AG09309 (cell line): Measurements from ENCODE around the gene STAM2.
"Not testable (repeated sequence)": the region's sequence is repeated elsewhere in the genome, so short reads cannot be mapped to it uniquely, and the experiment has no call there.

Source experiments
- DNase-seq: peaks from one replicate; pipeline ENCODE4 v3.0.0-alpha.2; 2010; ENCODE audit warnings: low read depth
- H3K4me3 ChIP-seq: 2 replicates; pipeline ENCODE4 v1.5.1; 2011; ENCODE audit warnings: mild to moderate bottlenecking, low read depth, low read length, moderate library complexity; ENCODE audit not compliant: control insufficient read depth
- CTCF ChIP-seq: IDR thresholded peaks from 2 replicates; pipeline ENCODE4 v1.5.1; 2011; ENCODE audit warnings: mild to moderate bottlenecking, low read depth, low read length, inconsistent platforms; ENCODE audit not compliant: insufficient read depth, control insufficient read depth; ENCODE audit errors: missing control alignments

Gene STAM2

GRCh38 chr2:152097290-152097800, 78.2 kb downstream of the STAM2 start:
- no peak for TF ChIP-seq CTCF
- no peak for DNase-seq

GRCh38 chr2:152095146-152095545, 80.4 kb downstream of the STAM2 start:
- H3K4me3 ChIP-seq, result no peak overlapping the region
- no peak for DNase-seq
- TF ChIP-seq CTCF, result no peak

More at GRCh38 chr2:152097290-152097800, 78.2 kb downstream of the STAM2 start:
- peak overlapping the region; percentile 51 for H3K4me3 ChIP-seq

GRCh38 chr2:152094014-152094413, 81.5 kb downstream of the STAM2 start:
- no peak for DNase-seq
- no peak for TF ChIP-seq CTCF
- H3K4me3 ChIP-seq, result no peak overlapping the region

GRCh38 chr2:152093464-152093863, 82.1 kb downstream of the STAM2 start:
- no peak for DNase-seq
- no peak for TF ChIP-seq CTCF
- H3K4me3 ChIP-seq, result no peak overlapping the region

GRCh38 chr2:152092095-152092494, 83.5 kb downstream of the STAM2 start:
- DNase-seq, result no peak
- no peak for TF ChIP-seq CTCF
- no peak overlapping the region for H3K4me3 ChIP-seq

- not testable (repeated sequence) for H3K4me3 ChIP-seq, DNase-seq
Observed at GRCh38 chr2:152090726-152091125, 84.8 kb downstream of the STAM2 start.

- no peak for TF ChIP-seq CTCF
- no peak overlapping the region for H3K4me3 ChIP-seq
- no peak for DNase-seq
Observed at GRCh38 chr2:152089238-152089637, 86.3 kb downstream of the STAM2 start.

- DNase-seq, result no peak
- no peak for TF ChIP-seq CTCF
- H3K4me3 ChIP-seq, result no peak overlapping the region
Observed at GRCh38 chr2:152088006-152088405, 87.6 kb downstream of the STAM2 start.
